Measurements from ENCODE around the gene CTBP2.

DNA sequence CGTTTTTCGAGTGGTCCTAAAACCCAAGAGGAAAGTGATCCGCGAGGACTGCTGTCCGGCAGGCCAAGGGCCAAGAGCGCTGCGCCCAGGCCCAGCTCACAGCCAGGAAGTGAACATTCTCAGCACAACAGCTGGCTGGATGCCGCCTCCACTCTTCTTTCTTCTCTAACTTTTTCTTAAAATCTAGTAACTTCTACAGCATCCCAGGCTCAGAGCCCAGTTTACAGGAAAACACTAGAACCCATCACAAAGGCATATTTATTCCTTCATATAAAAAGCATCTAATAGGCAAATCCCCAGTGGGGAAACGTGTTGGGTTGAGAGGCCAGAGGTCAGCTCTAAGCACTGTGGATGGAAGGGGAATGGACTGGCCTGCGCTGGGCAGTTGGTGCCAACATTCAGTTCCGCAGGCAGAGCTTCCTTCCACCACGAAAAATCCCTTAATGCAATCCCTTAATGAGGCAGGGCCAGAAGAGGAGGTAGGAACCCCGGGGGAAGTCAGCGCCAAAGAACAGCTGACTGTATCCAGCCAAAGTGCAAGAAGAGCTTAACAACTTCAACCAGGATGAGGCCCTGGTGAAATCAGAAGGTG, 143.7 kb downstream of the CTBP2 start:
- TF ChIP-seq, protein P1, sequence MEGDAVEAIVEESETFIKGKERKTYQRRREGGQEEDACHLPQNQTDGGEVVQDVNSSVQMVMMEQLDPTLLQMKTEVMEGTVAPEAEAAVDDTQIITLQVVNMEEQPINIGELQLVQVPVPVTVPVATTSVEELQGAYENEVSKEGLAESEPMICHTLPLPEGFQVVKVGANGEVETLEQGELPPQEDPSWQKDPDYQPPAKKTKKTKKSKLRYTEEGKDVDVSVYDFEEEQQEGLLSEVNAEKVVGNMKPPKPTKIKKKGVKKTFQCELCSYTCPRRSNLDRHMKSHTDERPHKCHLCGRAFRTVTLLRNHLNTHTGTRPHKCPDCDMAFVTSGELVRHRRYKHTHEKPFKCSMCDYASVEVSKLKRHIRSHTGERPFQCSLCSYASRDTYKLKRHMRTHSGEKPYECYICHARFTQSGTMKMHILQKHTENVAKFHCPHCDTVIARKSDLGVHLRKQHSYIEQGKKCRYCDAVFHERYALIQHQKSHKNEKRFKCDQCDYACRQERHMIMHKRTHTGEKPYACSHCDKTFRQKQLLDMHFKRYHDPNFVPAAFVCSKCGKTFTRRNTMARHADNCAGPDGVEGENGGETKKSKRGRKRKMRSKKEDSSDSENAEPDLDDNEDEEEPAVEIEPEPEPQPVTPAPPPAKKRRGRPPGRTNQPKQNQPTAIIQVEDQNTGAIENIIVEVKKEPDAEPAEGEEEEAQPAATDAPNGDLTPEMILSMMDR (IDR thresholded peaks at IDR 0.05; ENCODE audit: low read length), result no peak
- TF ChIP-seq EZH2 (optimal IDR thresholded peaks at IDR 0.05; ENCODE audit: low read depth, low read length) (no peak), EZH2phosphoT487 (IDR thresholded peaks at IDR 0.05; ENCODE audit: low read length) (no peak)

All from MM.1S (cell line).